ENCODE data around the gene SPTB.

DNA sequence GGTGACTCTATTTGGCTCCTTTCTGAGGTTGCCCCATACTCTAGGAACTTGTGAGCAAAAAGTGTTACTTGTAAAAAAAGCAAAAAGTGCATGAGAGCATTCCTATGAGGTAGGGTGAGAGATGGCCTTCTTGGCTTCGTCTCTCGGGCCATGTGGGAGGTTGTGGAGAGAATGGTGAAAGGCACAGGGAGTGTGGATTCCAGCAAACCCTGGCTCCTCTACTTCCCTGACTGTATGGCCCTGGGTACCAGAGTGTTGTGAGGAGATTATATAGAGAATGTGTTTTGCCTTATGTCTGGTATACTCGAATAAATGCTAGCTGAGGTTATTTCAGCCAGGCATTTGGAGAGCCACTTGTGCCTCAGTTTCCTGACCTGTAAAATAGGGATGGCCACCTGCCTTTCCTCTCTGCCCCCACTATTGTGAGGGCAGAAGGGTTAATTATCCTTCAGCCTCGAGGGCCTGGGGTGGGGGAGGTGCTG lies 164.5 kb downstream of the SPTB start:
- TF ChIP-seq FOXK2 (IDR thresholded peaks at IDR 0.05) = no peak
- no peak for TF ChIP-seq FOXM1 (IDR thresholded peaks at IDR 0.05; ENCODE audit: borderline replicate concordance)
- no peak for TF ChIP-seq LEF1 (IDR thresholded peaks at IDR 0.05; ENCODE audit: borderline replicate concordance)
- no peak for TF ChIP-seq SP1 (IDR thresholded peaks at IDR 0.05)
- no peak for TF ChIP-seq ARNT (IDR thresholded peaks at IDR 0.05)
- TF ChIP-seq, protein P1, sequence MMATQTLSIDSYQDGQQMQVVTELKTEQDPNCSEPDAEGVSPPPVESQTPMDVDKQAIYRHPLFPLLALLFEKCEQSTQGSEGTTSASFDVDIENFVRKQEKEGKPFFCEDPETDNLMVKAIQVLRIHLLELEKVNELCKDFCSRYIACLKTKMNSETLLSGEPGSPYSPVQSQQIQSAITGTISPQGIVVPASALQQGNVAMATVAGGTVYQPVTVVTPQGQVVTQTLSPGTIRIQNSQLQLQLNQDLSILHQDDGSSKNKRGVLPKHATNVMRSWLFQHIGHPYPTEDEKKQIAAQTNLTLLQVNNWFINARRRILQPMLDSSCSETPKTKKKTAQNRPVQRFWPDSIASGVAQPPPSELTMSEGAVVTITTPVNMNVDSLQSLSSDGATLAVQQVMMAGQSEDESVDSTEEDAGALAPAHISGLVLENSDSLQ (IDR thresholded peaks at IDR 0.05) = no peak
- TF ChIP-seq BHLHE40 (IDR thresholded peaks at IDR 0.05; ENCODE audit: borderline replicate concordance) = no peak
- TF ChIP-seq ZNF384 (IDR thresholded peaks at IDR 0.05) = no peak
- TF ChIP-seq SUZ12 (IDR thresholded peaks at IDR 0.05) = no peak
- no peak for TF ChIP-seq HDGF (IDR thresholded peaks at IDR 0.05; ENCODE audit: borderline replicate concordance)
